Stimulated activated CD8-positive, alpha-beta memory T cell treated with anti-CD3 and anti-CD28 coated beads, Interleukin-4, amount 100 ng/mL, for 24 hours (primary cell): Measurements from ENCODE around the gene ATXN10.
"Not testable (repeated sequence)": the region's sequence is repeated elsewhere in the genome, so short reads cannot be mapped to it uniquely, and the experiment has no call there.

Experiments used
- DNase-seq: peaks from one replicate; pipeline ENCODE4 v3.0.0-alpha.2; 2020; ENCODE audit warnings: low read depth

Gene ATXN10

GRCh38 chr22:45671783-45672563, at the start of gene ATXN10:
ATXN10 (plus strand) TSS chr22:45671834; CDS start chr22:45672064, 230 bp downstream.
- peak; percentile 62 for DNase-seq

GRCh38 chr22:45621836-45622600, 49.6 kb upstream of the ATXN10 start:
- DNase-seq: no peak

GRCh38 chr22:45623464-45624145, 48.0 kb upstream of the ATXN10 start:
- not testable (repeated sequence) for DNase-seq

- DNase-seq: no peak
Measured at GRCh38 chr22:45626198-45626651, 45.4 kb upstream of the ATXN10 start.

GRCh38 chr22:45627489-45628233, 44.0 kb upstream of the ATXN10 start:
- DNase-seq: no peak

GRCh38 chr22:45628515-45628914, 43.1 kb upstream of the ATXN10 start:
- DNase-seq: no peak

GRCh38 chr22:45629469-45630089, 42.1 kb upstream of the ATXN10 start:
- no peak for DNase-seq

- DNase-seq: no peak
Measured at GRCh38 chr22:45630436-45630835, 41.2 kb upstream of the ATXN10 start.

GRCh38 chr22:45631140-45631840, 40.3 kb upstream of the ATXN10 start:
- no peak for DNase-seq

- no peak for DNase-seq
Measured at GRCh38 chr22:45631841-45632238, 39.8 kb upstream of the ATXN10 start.

GRCh38 chr22:45632791-45633515, 38.7 kb upstream of the ATXN10 start:
- DNase-seq: no peak

GRCh38 chr22:45636683-45637082, 35.0 kb upstream of the ATXN10 start:
- DNase-seq: no peak

GRCh38 chr22:45638197-45638596, 33.4 kb upstream of the ATXN10 start:
- DNase-seq: no peak

- DNase-seq: no peak
Measured at GRCh38 chr22:45638834-45639746, 32.5 kb upstream of the ATXN10 start.

- DNase-seq: no peak
Measured at GRCh38 chr22:45639747-45640102, 31.9 kb upstream of the ATXN10 start.

- no peak for DNase-seq
Measured at GRCh38 chr22:45640291-45640940, 31.2 kb upstream of the ATXN10 start.

GRCh38 chr22:45640941-45641621, 30.6 kb upstream of the ATXN10 start:
- DNase-seq: no peak

- DNase-seq: no peak
Measured at GRCh38 chr22:45642986-45643385, 28.6 kb upstream of the ATXN10 start.
